ENCODE data around the gene MORN1. TPM values are rescaled to one million over a fixed set of nuclear protein-coding genes. Genes with fewer than 3 reads are reported as not detected.
A peak's percentile ranks its signal among the peaks of the same experiment; 100 is the strongest.

Gene MORN1
- total RNA-seq, 3 donors from 2014 or later = 6.4 to 7.0 (median 6.7) TPM

- Mint-ChIP-seq H3K4me3 (no peak overlapping the region), H3K9me3 (no peaks in the 10 kb centered on the region), H3K27me3 (ENCODE audit: low read depth) (no peaks in the 10 kb centered on the region), H3K4me1 (ENCODE audit: low read depth) (peaks cover 13% of the 10 kb centered on the region), H3K36me3 (ENCODE audit: insufficient read depth) (peaks cover 10% of the 10 kb centered on the region)
- ATAC-seq = no peak
- DNase-seq = no peak
Measured at GRCh38 chr1:2312515-2313301, 78.6 kb downstream of the MORN1 start.

- no peak overlapping the region for H3K4me3 Mint-ChIP-seq
- H3K4me1 Mint-ChIP-seq (ENCODE audit: low read depth) = peaks cover 13% of the 10 kb centered on the region
- no peaks in the 10 kb centered on the region for H3K27me3 Mint-ChIP-seq (ENCODE audit: low read depth)
- ATAC-seq = no peak
- DNase-seq = no peak
- no peaks in the 10 kb centered on the region for H3K9me3 Mint-ChIP-seq
- H3K36me3 Mint-ChIP-seq (ENCODE audit: insufficient read depth) = peaks cover 12% of the 10 kb centered on the region
Measured at GRCh38 chr1:2312160-2312514, 79.2 kb downstream of the MORN1 start.

DNA sequence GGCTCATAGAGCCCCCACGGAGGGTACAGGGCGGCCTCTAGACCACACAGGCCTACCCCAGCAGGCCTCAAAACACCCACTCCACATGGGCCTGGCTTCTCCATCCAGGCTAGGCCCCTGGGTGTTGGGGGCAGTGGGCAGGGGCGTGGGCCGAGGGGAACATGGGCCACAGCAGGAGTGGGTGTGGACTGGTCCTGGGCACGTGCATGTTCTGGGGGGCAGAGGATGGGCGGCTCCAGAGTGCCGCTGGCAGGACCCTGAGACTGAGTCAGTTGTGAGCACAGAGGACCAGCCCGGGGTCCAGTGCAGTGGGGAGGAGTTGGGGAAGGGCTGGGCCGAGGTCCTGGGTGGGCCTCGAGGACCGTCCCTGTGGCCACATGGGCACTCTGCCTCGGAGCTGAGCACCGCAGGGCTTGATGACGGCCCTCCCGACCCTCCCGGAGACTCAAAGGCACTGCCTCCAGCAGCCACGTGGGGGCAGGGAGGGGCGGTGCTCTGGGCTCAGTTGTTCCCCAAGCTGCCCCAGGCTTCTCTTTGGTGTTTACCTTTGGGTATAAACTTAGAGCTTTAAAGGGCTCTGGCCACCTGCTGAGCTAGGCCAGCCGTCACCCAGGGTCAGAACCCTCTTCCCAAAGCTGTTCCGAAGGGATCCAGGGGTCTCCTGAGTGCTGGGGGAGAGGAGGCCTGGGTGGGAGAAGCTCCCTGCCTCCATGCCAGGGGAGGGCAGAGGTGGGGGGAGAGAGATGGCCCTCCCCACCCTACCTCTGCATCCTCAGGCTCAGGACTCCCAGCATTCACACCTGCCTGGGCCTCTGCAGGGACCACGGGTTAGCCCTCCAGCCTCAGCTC lies 79.9 kb downstream of the MORN1 start:
- Mint-ChIP-seq H3K27me3 (ENCODE audit: low read depth) (no peaks in the 10 kb centered on the region), H3K9me3 (no peaks in the 10 kb centered on the region), H3K4me3 (no peak overlapping the region), H3K36me3 (ENCODE audit: insufficient read depth) (peaks cover 15% of the 10 kb centered on the region), H3K4me1 (ENCODE audit: low read depth) (peaks cover 11% of the 10 kb centered on the region)
- peak; percentile 51 for DNase-seq
- peak; percentile 52 to 65 for ATAC-seq

GRCh38 chr1:2310332-2311183 lies 80.8 kb downstream of the MORN1 start:
- no peak for DNase-seq
- no peak overlapping the region for H3K4me3 Mint-ChIP-seq

DNA sequence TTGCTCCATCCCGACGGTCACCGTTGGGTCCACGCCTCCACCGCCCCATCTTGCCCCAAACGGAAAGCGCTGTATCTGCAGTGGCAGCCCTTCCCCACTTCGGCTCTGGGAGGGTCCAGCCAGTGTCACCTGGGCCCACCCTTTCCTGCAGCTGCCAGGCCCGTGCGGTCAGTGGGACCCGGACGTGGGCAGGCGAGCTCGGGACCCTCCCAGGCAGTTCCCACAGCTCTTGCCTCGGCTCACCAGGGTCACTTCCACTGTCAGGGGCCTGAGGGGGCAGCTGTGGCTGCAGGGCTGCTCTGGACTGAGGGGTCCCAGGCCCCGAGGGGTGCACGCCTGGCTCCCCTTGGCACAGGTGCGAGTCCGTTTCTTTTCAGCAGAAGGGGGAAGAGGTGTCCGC lies 82.5 kb downstream of the MORN1 start:
- no peaks in the 10 kb centered on the region for H3K9me3 Mint-ChIP-seq
- no peaks in the 10 kb centered on the region for H3K27me3 Mint-ChIP-seq (ENCODE audit: low read depth)
- DNase-seq (no peak), ATAC-seq (no peak)
- H3K4me3 Mint-ChIP-seq = no peak overlapping the region
- peaks cover 6% of the 10 kb centered on the region for H3K4me1 Mint-ChIP-seq (ENCODE audit: low read depth)
- peaks cover 27% of the 10 kb centered on the region for H3K36me3 Mint-ChIP-seq (ENCODE audit: insufficient read depth)

More at GRCh38 chr1:2310332-2311183, 80.8 kb downstream of the MORN1 start:
- no peak for ATAC-seq
- H3K4me1 Mint-ChIP-seq (ENCODE audit: low read depth) = peaks cover 9% of the 10 kb centered on the region
- no peaks in the 10 kb centered on the region for H3K27me3 Mint-ChIP-seq (ENCODE audit: low read depth)
- peaks cover 18% of the 10 kb centered on the region for H3K36me3 Mint-ChIP-seq (ENCODE audit: insufficient read depth)
- no peaks in the 10 kb centered on the region for H3K9me3 Mint-ChIP-seq

DNA sequence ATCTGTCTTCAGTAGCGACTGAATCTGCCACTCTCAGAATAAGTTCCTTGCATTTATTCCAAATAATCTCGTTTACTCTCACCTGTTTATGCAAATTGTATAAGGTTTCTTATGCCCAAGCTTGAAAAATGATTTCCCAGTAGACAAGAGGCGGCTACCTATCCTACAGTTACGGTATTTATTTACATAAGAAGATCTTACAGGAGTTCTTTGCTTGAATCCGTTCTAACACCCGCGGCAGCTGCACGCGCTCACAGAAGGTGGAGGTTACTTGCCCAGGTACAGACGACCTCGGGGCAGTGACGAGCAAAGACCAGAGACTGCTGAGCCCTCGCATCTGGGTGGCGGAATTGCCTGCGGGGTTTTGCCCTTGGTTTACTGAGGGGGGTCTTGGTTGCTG lies 83.4 kb downstream of the MORN1 start:
- Mint-ChIP-seq H3K27me3 (ENCODE audit: low read depth) (no peaks in the 10 kb centered on the region), H3K9me3 (no peaks in the 10 kb centered on the region), H3K36me3 (ENCODE audit: insufficient read depth) (peaks cover 27% of the 10 kb centered on the region), H3K4me1 (ENCODE audit: low read depth) (peaks cover 2% of the 10 kb centered on the region), H3K4me3 (no peak overlapping the region)
- ATAC-seq (no peak), DNase-seq (no peak)

GRCh38 chr1:2307064-2307605 lies 84.2 kb downstream of the MORN1 start:
- Mint-ChIP-seq H3K4me3 (no peak overlapping the region), H3K9me3 (no peaks in the 10 kb centered on the region), H3K4me1 (ENCODE audit: low read depth) (peaks cover 6% of the 10 kb centered on the region), H3K27me3 (ENCODE audit: low read depth) (no peaks in the 10 kb centered on the region), H3K36me3 (ENCODE audit: insufficient read depth) (peaks cover 27% of the 10 kb centered on the region)
- DNase-seq (no peak), ATAC-seq (no peak)

GRCh38 chr1:2306151-2306978 lies 85.0 kb downstream of the MORN1 start:
- no peak for ATAC-seq
- Mint-ChIP-seq H3K4me3 (no peak overlapping the region), H3K9me3 (no peaks in the 10 kb centered on the region), H3K27me3 (ENCODE audit: low read depth) (no peaks in the 10 kb centered on the region), H3K36me3 (ENCODE audit: insufficient read depth) (peaks cover 27% of the 10 kb centered on the region), H3K4me1 (ENCODE audit: low read depth) (peaks cover 12% of the 10 kb centered on the region)
- DNase-seq = no peak

- Mint-ChIP-seq H3K27me3 (ENCODE audit: low read depth) (no peaks in the 10 kb centered on the region), H3K9me3 (no peaks in the 10 kb centered on the region), H3K36me3 (ENCODE audit: insufficient read depth) (peaks cover 27% of the 10 kb centered on the region), H3K4me1 (ENCODE audit: low read depth) (peaks cover 20% of the 10 kb centered on the region), H3K4me3 (no peak overlapping the region)
- no peak for DNase-seq
- no peak for ATAC-seq
Measured at GRCh38 chr1:2304921-2305681, 86.3 kb downstream of the MORN1 start.

- Mint-ChIP-seq H3K9me3 (no peaks in the 10 kb centered on the region), H3K36me3 (ENCODE audit: insufficient read depth) (peaks cover 27% of the 10 kb centered on the region), H3K27me3 (ENCODE audit: low read depth) (no peaks in the 10 kb centered on the region), H3K4me1 (ENCODE audit: low read depth) (peaks cover 29% of the 10 kb centered on the region), H3K4me3 (no peak overlapping the region)
- DNase-seq (no peak), ATAC-seq (no peak)
Measured at GRCh38 chr1:2304282-2304681, 87.1 kb downstream of the MORN1 start.

- Mint-ChIP-seq H3K27me3 (ENCODE audit: low read depth) (no peaks in the 10 kb centered on the region), H3K9me3 (no peaks in the 10 kb centered on the region), H3K4me1 (ENCODE audit: low read depth) (peaks cover 34% of the 10 kb centered on the region), H3K36me3 (ENCODE audit: insufficient read depth) (peaks cover 27% of the 10 kb centered on the region), H3K4me3 (no peak overlapping the region)
- DNase-seq (no peak), ATAC-seq (no peak)
Measured at GRCh38 chr1:2303781-2304180, 87.6 kb downstream of the MORN1 start.

- Mint-ChIP-seq H3K4me1 (ENCODE audit: low read depth) (peaks cover 39% of the 10 kb centered on the region), H3K4me3 (no peak overlapping the region), H3K9me3 (no peaks in the 10 kb centered on the region), H3K36me3 (ENCODE audit: insufficient read depth) (peaks cover 22% of the 10 kb centered on the region), H3K27me3 (ENCODE audit: low read depth) (no peaks in the 10 kb centered on the region)
- no peak for DNase-seq
- ATAC-seq = no peak
Measured at GRCh38 chr1:2303016-2303775, 88.2 kb downstream of the MORN1 start.

All from activated T-cell treated with anti-CD3 and anti-CD28 coated beads, Interleukin-2, amount 50 U/mL, for 4 hours (primary cell).